OCI-M2 (cell line): ENCODE results near the gene GREM1.

ENCODE experiments used
- DNase-seq: peaks from one replicate; lab custom pipeline; 2025; ENCODE audit not compliant: unreplicated experiment; lab: John Stamatoyannopoulos, UW

Gene GREM1

DNA sequence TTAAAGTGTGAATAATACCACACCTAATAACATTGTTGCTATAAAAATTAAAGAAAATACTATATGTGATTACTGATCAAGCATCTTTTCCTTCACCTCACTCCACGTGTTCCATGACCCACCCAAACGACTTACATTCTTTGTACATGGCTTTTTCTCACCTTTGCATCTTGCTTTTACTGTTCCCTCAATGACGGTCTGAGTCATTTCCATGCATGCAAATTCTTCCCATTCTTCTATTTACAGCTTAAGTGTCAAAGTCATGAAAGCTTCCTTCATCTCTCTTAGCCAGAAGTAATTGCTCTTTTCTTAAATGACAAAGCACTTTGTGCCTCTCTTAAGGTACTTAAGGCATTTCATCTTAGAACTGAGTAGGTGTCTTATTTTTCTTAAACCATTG, 64.0 kb downstream of the GREM1 start:
- no peak for DNase-seq

DNA sequence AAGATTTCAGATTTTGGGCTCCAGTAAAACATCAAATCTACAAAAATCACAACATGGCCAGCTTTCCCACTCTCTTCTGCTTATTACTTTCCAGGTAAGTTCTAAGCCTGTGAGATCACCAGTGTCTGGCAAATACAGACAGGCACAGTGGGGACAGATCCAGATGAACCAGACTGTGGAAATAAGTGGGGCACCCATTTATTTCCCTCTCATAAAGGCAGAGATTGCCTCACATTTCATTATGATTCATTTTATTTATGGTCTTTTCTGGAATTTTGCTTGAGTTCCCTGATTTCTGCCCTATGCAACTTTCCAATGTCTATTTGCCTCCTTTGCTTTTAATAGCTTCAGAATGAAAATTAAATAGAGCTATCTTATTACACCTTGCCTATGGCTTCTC, 66.8 kb downstream of the GREM1 start:
- DNase-seq: no peak

DNA sequence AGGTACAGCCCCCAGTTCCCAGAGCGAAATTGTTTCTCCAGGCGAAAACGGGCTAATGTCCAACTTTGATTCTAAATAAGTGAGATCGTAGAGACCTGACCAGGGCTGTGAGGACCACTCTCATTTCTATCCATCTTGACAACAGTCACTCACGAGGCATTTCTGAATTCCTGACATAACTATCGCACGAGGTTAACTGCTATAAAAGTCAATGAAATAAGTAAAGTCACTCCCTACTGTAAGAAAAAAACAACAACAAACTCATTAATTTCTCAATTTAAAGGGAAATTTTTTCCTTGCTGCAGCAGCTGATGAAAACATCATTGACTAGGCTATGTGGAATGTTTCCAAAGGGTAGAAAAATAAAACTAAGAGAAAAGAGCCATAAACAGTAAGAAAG, 69.1 kb downstream of the GREM1 start:
- no peak for DNase-seq

DNA sequence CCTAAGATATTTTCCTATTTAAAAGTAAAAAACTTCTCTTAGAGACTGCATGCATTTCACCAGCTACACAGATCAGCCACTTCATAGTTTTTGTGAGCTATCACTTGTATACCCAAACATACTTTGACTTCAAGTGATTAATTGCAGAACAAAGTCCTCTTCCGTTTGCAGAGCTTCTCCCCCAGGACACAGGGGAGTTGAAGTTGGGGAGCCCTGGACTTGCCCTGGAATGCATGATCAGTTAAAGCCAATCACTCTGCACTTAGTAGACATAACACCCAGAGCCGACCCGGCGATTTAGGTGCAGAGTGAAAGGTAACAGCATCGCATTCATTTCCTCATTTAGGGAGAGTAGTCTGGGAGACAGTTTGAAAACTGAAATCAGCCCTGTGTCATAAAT, 70.1 kb downstream of the GREM1 start:
- no peak for DNase-seq

DNA sequence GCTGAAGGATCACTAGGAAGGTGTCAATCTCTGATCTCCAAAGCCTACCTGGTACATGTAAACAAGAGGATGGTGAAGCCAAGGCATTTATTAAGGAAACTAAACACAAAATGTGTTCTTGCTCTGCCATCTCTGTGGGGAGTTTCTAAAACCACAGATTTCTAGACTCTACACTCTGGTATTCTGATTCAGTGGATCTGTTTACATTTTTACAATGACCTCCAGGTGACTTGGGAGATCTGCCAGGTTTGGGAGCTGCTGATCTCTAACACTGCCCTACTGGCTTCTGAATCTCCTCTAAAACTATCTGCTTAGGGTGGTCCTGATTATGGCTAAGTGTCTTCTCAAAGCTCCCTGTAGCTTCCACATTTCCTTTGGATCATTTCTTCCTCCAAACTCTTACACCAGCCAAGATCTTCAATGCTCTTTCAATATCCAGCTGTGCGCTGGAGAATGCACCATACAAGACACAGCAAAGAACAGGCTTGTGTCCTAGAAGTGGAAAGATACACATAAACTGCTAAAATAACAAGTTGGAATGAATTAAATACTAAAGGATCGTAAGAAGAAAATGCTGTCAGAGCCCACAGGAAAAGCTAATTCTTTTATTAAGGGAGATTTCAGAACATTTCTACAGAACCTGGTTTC, 72.7 kb downstream of the GREM1 start:
- DNase-seq: no peak

DNA sequence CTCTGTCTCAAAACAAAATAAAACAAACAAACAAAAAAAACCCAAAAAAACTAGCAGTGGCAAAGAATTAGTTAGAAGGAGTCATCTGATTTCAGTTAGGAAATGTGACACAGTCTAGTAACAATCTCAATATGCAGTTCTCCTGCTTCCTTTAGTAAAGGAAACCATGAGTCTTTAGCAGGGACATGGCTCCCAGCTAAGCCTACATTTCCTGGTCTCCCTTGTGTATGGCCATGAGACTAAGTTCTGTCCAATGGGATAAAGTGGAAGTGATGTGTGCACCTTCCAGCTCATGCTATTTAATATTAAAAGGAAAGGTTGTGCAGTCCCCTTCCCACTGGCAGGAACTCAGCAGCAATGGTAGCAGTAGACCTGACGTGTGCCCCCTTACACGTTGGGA, 74.6 kb downstream of the GREM1 start:
- no peak for DNase-seq
